ENCODE measurements around the gene GRK4. TPM values are rescaled to one million over a fixed set of nuclear protein-coding genes. Genes with fewer than 3 reads are reported as not detected.
A peak's percentile ranks its signal among the peaks of the same experiment; 100 is the strongest.

The GRK4 gene
- total RNA-seq, 1 donor from 2014 or later = 14.9 TPM

GRCh38 chr4:2930135-2930757 is 33.1 kb upstream of the GRK4 start:
- no peak for DNase-seq (ENCODE audit: low spot score, unreplicated experiment)
- Mint-ChIP-seq H3K4me1 (ENCODE audit: low read depth) (peaks cover 8% of the 10 kb centered on the region), H3K9me3 (ENCODE audit: low read depth) (no peaks in the 10 kb centered on the region), H3K36me3 (ENCODE audit: insufficient read depth) (peaks cover 14% of the 10 kb centered on the region), H3K4me3 (ENCODE audit: low read depth) (no peak overlapping the region), H3K27ac (peak overlapping the region; percentile 9), H3K27me3 (no peaks in the 10 kb centered on the region)
- TF ChIP-seq, protein P1, sequence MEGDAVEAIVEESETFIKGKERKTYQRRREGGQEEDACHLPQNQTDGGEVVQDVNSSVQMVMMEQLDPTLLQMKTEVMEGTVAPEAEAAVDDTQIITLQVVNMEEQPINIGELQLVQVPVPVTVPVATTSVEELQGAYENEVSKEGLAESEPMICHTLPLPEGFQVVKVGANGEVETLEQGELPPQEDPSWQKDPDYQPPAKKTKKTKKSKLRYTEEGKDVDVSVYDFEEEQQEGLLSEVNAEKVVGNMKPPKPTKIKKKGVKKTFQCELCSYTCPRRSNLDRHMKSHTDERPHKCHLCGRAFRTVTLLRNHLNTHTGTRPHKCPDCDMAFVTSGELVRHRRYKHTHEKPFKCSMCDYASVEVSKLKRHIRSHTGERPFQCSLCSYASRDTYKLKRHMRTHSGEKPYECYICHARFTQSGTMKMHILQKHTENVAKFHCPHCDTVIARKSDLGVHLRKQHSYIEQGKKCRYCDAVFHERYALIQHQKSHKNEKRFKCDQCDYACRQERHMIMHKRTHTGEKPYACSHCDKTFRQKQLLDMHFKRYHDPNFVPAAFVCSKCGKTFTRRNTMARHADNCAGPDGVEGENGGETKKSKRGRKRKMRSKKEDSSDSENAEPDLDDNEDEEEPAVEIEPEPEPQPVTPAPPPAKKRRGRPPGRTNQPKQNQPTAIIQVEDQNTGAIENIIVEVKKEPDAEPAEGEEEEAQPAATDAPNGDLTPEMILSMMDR (IDR thresholded peaks at IDR 0.05; ENCODE audit: unreplicated experiment) = no peak

GRCh38 chr4:2930758-2931511 is 32.4 kb upstream of the GRK4 start:
- H3K4me1 Mint-ChIP-seq (ENCODE audit: low read depth) = peaks cover 11% of the 10 kb centered on the region
- H3K4me3 Mint-ChIP-seq (ENCODE audit: low read depth) = no peak overlapping the region
- H3K36me3 Mint-ChIP-seq (ENCODE audit: insufficient read depth) = peaks cover 13% of the 10 kb centered on the region
- H3K27me3 Mint-ChIP-seq = no peaks in the 10 kb centered on the region
- H3K27ac Mint-ChIP-seq = peak overlapping the region; percentile 29
- TF ChIP-seq, protein P1 (IDR thresholded peaks at IDR 0.05; ENCODE audit: unreplicated experiment) = peak; percentile 34
- DNase-seq (ENCODE audit: low spot score, unreplicated experiment) = no peak
- no peaks in the 10 kb centered on the region for H3K9me3 Mint-ChIP-seq (ENCODE audit: low read depth)

- DNase-seq (ENCODE audit: low spot score, unreplicated experiment) = no peak
- Mint-ChIP-seq H3K27me3 (no peaks in the 10 kb centered on the region), H3K4me3 (ENCODE audit: low read depth) (no peak overlapping the region), H3K9me3 (ENCODE audit: low read depth) (no peaks in the 10 kb centered on the region), H3K27ac (peak overlapping the region; percentile 71), H3K36me3 (ENCODE audit: insufficient read depth) (peaks cover 13% of the 10 kb centered on the region), H3K4me1 (ENCODE audit: low read depth) (peaks cover 13% of the 10 kb centered on the region)
- TF ChIP-seq, protein P1 (IDR thresholded peaks at IDR 0.05; ENCODE audit: unreplicated experiment) = no peak
These were observed 31.7 kb upstream of the GRK4 start for GRCh38 chr4:2931512-2932301.

DNA sequence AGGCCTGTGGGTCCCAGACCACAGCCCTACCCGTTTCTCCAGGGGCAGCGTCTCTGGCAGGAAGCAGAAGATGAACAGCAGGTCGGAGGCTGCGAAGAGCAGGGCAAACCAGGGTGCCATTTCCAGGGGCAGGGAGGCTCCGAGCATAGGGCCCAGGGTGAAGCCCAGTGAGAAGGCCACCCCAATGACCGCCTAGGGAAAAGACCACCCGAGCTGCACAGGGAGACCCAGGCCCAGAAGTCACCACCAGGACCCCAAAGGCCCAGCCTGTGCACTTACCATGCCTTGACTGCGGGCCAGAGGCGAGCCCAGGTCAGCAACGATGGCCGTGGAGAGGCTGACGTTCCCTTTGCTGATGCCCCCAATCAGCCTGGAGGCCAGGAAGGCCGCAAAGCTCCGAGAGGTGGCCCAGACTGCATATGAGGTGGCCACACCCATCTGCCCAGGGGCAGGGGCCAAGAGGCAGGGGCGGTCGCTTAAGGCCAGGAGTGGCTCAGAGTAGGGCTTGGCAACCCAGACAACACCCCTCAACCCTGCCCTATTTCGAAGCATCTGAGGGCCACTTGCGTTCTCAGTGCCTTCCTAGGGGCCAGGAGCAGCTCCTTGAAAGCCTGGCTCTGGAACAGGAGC is 30.9 kb upstream of the GRK4 start:
- Mint-ChIP-seq H3K36me3 (ENCODE audit: insufficient read depth) (peaks cover 13% of the 10 kb centered on the region), H3K9me3 (ENCODE audit: low read depth) (no peaks in the 10 kb centered on the region), H3K27me3 (no peaks in the 10 kb centered on the region), H3K4me1 (ENCODE audit: low read depth) (peaks cover 16% of the 10 kb centered on the region), H3K27ac (no peak overlapping the region), H3K4me3 (ENCODE audit: low read depth) (peak overlapping the region; percentile 80)
- DNase-seq (ENCODE audit: low spot score, unreplicated experiment) = no peak
- TF ChIP-seq, protein P1 (IDR thresholded peaks at IDR 0.05; ENCODE audit: unreplicated experiment) = no peak

All from progenitor cell of endocrine pancreas (in vitro differentiated cells).